Spleen (tissue), 7 donors: ENCODE measurements around the gene CFAP251.

Experiments
- CTCF ChIP-seq, 11 experiments: fragments of 200-600 bp in 7 of 11; fragments of 450-650 bp in 4 of 11; sonication (generic) in 4 of 11; IDR thresholded peaks in 8 of 11; conservative IDR thresholded peaks in 3 of 11; 1 replicate in 7 of 11; 2 replicates in 4 of 11; pipeline versions ENCODE4 v1.4.0 to v1.8.0; 2016 to 2021; ENCODE audit warnings: antibody characterized with exemption in 11 of 11, inconsistent platforms in 4 of 11, mild to moderate bottlenecking in 1 of 11
- POLR2A ChIP-seq, 3 donors: fragments of 450-650 bp; IDR thresholded peaks; one replicate each; pipeline ENCODE4 v1.5.1; 2017; ENCODE audit warnings: antibody characterized with exemption in 3 of 3, mild to moderate bottlenecking in 1 of 3
- POLR2AphosphoS5 ChIP-seq, 3 donors: sonication (generic); formaldehyde crosslinking; IDR thresholded peaks; one replicate each; pipeline ENCODE4 v1.5.1; 2017; ENCODE audit warnings: antibody characterized with exemption in 3 of 3
- donor health status: DM: no; HTN: no; CAD: no; lungs with moderate emphysema.
- donor health status: DM: no; HTN: no; CAD: no.
- donor health status: DM: no; HTN: no; CAD: no.

- TF ChIP-seq CTCF (IDR thresholded peaks at IDR 0.05 in 8 of 11, conservative IDR thresholded peaks at IDR 0.05 in 3 of 11) (no peak), POLR2AphosphoS5 (IDR thresholded peaks at IDR 0.05) (no peak), POLR2A (IDR thresholded peaks at IDR 0.05) (no peak)
Observed at GRCh38 chr12:122028165-122028904, 109.9 kb downstream of the CFAP251 start.
